HepG2 (cell line): ENCODE results near the gene LYPLA2. TPM values are rescaled to one million over a fixed set of nuclear protein-coding genes. Genes with fewer than 3 reads are reported as not detected.

Experiments used
- ATAC-seq: fragments of 200-7000 bp; cut with Tn5 transposase; 3 replicates; pipeline ENCODE4 v1.9.1; 2020; ENCODE audit warnings: mild to moderate bottlenecking, moderate library complexity
- BruUV-seq: library from RNA; stranded (reverse); fragments of 400-500 nt; replicated peaks from 2 replicates; lab custom pipeline; 2021; lab: Mats Ljungman, UMichigan
- CTCF ChIA-PET: fragments of 300-600 bp; formaldehyde crosslinking; extraction: SDS; loops from one replicate; lab custom pipeline; 2021; ENCODE audit warnings: low total read pairs, inconsistent platforms, low intra/inter-chr PET ratio; lab: Yijun Ruan, JAX
- POLR2A ChIA-PET: fragments of 350-600 bp; sonication (Branson Sonifier 250); formaldehyde crosslinking; loops from one replicate; lab custom pipeline; 2020; ENCODE audit warnings: antibody characterized with exemption, inconsistent platforms; lab: Yijun Ruan, JAX
- DNase-seq: peaks from one replicate; pipeline ENCODE4 v3.0.0-alpha.2; 2015; ENCODE audit warnings: low spot score
- FAIRE-seq: peaks from 3 replicates; lab custom pipeline; 2011; peaks lifted over from hg19 to GRCh38; lab: Jason Lieb, UNC
- H2AFZ ChIP-seq: one replicate; pipeline ENCODE4 v1.6.1; 2011; ENCODE audit warnings: low read length, inconsistent platforms
- H3K27ac ChIP-seq: fragments of 300-600 bp; 3 replicates; pipeline ENCODE4 v1.8.0; 2011; ENCODE audit warnings: mixed run types, mild to moderate bottlenecking, mixed read lengths, low read length, inconsistent platforms; ENCODE audit not compliant: insufficient read depth; ENCODE audit errors: extremely low read length
- H3K27me3 ChIP-seq, 2 experiments: fragments of 200-600 bp in 1 of 2; 2 replicates in 1 of 2; 3 replicates in 1 of 2; pipeline versions ENCODE4 v1.6.0 to v1.8.0; 2011; ENCODE audit warnings: low read length in 2 of 2, mild to moderate bottlenecking in 2 of 2, moderate library complexity in 2 of 2, inconsistent platforms in 1 of 2; ENCODE audit not compliant: insufficient read depth in 2 of 2, control insufficient read depth in 1 of 2
- H3K36me3 ChIP-seq, 2 experiments: fragments of 200-600 bp in 1 of 2; replicated peaks in 1 of 2; 2 replicates in 1 of 2; 3 replicates in 1 of 2; pipeline versions ENCODE4 v1.5.1 to v1.8.0; 2011; ENCODE audit warnings: low read length in 2 of 2, inconsistent platforms in 1 of 2; ENCODE audit not compliant: insufficient read depth in 2 of 2, control insufficient read depth in 1 of 2
- H3K4me1 ChIP-seq: 2 replicates; pipeline ENCODE4 v1.5.1; 2012; ENCODE audit warnings: low read length, inconsistent platforms; ENCODE audit not compliant: insufficient read depth
- H3K4me2 ChIP-seq: 2 replicates; pipeline ENCODE4 v1.6.0; 2011; ENCODE audit warnings: low read depth, low read length, inconsistent platforms
- H3K4me3 ChIP-seq, 3 experiments: fragments of 200-600 bp in 1 of 3; sonication (generic), shearing (Covaris generic) in 1 of 3; replicated peaks in 1 of 3; 2 replicates each; pipeline ENCODE4 v1.5.1; 2011 to 2016; ENCODE audit warnings: low read length in 3 of 3, inconsistent platforms in 2 of 3, low read depth in 2 of 3, mild to moderate bottlenecking in 2 of 3, control low read depth in 1 of 3, mixed read lengths in 1 of 3; ENCODE audit not compliant: insufficient read depth in 1 of 3
- H3K79me2 ChIP-seq: one replicate; pipeline ENCODE4 v1.6.1; 2011; ENCODE audit warnings: low read length, inconsistent platforms; ENCODE audit not compliant: insufficient read depth
- H3K9ac ChIP-seq: 2 replicates; pipeline ENCODE4 v1.6.0; 2011; ENCODE audit warnings: mild to moderate bottlenecking, low read depth, low read length, inconsistent platforms; ENCODE audit not compliant: insufficient read depth
- H3K9me3 ChIP-seq: 2 replicates; pipeline ENCODE4 v1.5.1; 2012; ENCODE audit warnings: mild to moderate bottlenecking, low read length
- H4K20me1 ChIP-seq: 2 replicates; pipeline ENCODE4 v1.6.0; 2011; ENCODE audit warnings: inconsistent platforms, mild to moderate bottlenecking, low read length, moderate library complexity; ENCODE audit not compliant: insufficient read depth
- AGO2 ChIP-seq: fragments of 200-400 bp; formaldehyde crosslinking; optimal IDR thresholded peaks from 2 replicates; pipeline ENCODE3; 2017; ENCODE audit warnings: mild to moderate bottlenecking, low read depth, low read length, moderate library complexity
- ERF ChIP-seq: IDR thresholded peaks from 2 replicates; pipeline ENCODE4 v1.6.1; 2018; ENCODE audit warnings: missing biosample characterization, missing genetic modification reagents
- HOXD1 ChIP-seq: sonication (generic); formaldehyde crosslinking; IDR thresholded peaks from 2 replicates; pipeline ENCODE4 v1.5.0; 2020; ENCODE audit warnings: missing genetic modification reagents
- PAF1 ChIP-seq: IDR thresholded peaks from 2 replicates; pipeline ENCODE4 v1.6.1; 2016; ENCODE audit warnings: missing genetic modification reagents, missing compliant biosample characterization
- RCOR2 ChIP-seq: IDR thresholded peaks from 2 replicates; pipeline ENCODE4 v1.6.1; 2016; ENCODE audit warnings: missing biosample characterization, missing genetic modification reagents
- ZBTB38 ChIP-seq: sonication (generic); formaldehyde crosslinking; IDR thresholded peaks from 2 replicates; pipeline ENCODE4 v1.5.1; 2020; ENCODE audit warnings: mild to moderate bottlenecking, missing genetic modification reagents
- ZNF556 ChIP-seq: sonication (generic); formaldehyde crosslinking; IDR thresholded peaks from 2 replicates; pipeline ENCODE4 v1.4.0; 2020; ENCODE audit warnings: mild to moderate bottlenecking, missing genetic modification reagents, borderline replicate concordance
- WGBS: methylation state at CpG from one replicate; pipeline ENCODE4 v1.1.6; 2017; ENCODE audit warnings: low lambda C conversion rate; 5-methylcytosine and 5-hydroxymethylcytosine counted together
- in situ Hi-C: cut with HindIII; loops from 2 replicates; pipeline ENCODE4 v1.10.0; 2017; ENCODE audit warnings: low pct_unique_long_range_greater_than_20kb; ENCODE audit not compliant: extremely low pct_ligation_motif_present
- intact Hi-C: fragments of 100-400 bp; cut with micrococcal nuclease; formaldehyde crosslinking; loops from one replicate; pipeline ENCODE4 v1.10.0; 2022; ENCODE audit not compliant: unreplicated experiment
- polyA plus RNA-seq, 8 experiments: library from polyadenylated mRNA; depleted of rRNA in 3 of 8; stranded (reverse) in 7 of 8; unstranded in 1 of 8; fragments of >200 nt; fragmentation: Illumina TruSeq in 4 of 8; extraction: Trizol in 4 of 8; gene quantifications; 2 replicates each; pipeline versions ENCODE4 v1.2.1 to v1.2.3, GENCODE V29; 2011 to 2016; ENCODE audit warnings: low read depth in 4 of 8, missing spikeins in 1 of 8, mixed read lengths in 1 of 8; ENCODE audit not compliant: insufficient read depth in 1 of 8
- total RNA-seq, 5 experiments: library from RNA; depleted of rRNA; stranded (reverse); fragments of >200 nt; fragmentation: Illumina TruSeq; extraction: Trizol; gene quantifications; 2 replicates each; pipeline ENCODE4 v1.2.3, GENCODE V29; 2016; ENCODE audit warnings: low read depth in 1 of 5
- TF ChIP-seq, protein P1 (sequence below): sonication (generic); formaldehyde crosslinking; IDR thresholded peaks from 2 replicates; pipeline ENCODE4 v1.9.0; 2022; ENCODE audit warnings: low read depth, missing genetic modification reagents
- TF ChIP-seq, protein P2 (sequence below): IDR thresholded peaks from 2 replicates; pipeline ENCODE4 v1.6.1; 2018; ENCODE audit warnings: missing genetic modification reagents, mild to moderate bottlenecking, missing compliant biosample characterization
- TF ChIP-seq, protein P3 (sequence below): IDR thresholded peaks from 2 replicates; pipeline ENCODE4 v1.6.1; 2016; ENCODE audit warnings: low read depth, borderline replicate concordance
- TF ChIP-seq, protein P4 (sequence below): sonication (generic); formaldehyde crosslinking; IDR thresholded peaks from 2 replicates; pipeline ENCODE4 v1.4.0; 2020; ENCODE audit warnings: missing genetic modification reagents
- TF ChIP-seq, protein P5 (sequence below): sonication (generic); formaldehyde crosslinking; IDR thresholded peaks from 2 replicates; pipeline ENCODE4 v1.4.0; 2020; ENCODE audit warnings: mild to moderate bottlenecking, missing genetic modification reagents
- TF ChIP-seq, protein P6 (sequence below): sonication (generic); formaldehyde crosslinking; IDR thresholded peaks from 2 replicates; pipeline ENCODE4 v1.8.0; 2022; ENCODE audit warnings: missing genetic modification reagents, mild to moderate bottlenecking, inconsistent platforms, borderline replicate concordance

LYPLA2 gene
- total and polyA plus RNA-seq, 2 of the 13 experiments (the other 11 are each of a cell fraction or from before 2014, with no cell fraction given), result 72.1 to 73.2 TPM

DNA sequence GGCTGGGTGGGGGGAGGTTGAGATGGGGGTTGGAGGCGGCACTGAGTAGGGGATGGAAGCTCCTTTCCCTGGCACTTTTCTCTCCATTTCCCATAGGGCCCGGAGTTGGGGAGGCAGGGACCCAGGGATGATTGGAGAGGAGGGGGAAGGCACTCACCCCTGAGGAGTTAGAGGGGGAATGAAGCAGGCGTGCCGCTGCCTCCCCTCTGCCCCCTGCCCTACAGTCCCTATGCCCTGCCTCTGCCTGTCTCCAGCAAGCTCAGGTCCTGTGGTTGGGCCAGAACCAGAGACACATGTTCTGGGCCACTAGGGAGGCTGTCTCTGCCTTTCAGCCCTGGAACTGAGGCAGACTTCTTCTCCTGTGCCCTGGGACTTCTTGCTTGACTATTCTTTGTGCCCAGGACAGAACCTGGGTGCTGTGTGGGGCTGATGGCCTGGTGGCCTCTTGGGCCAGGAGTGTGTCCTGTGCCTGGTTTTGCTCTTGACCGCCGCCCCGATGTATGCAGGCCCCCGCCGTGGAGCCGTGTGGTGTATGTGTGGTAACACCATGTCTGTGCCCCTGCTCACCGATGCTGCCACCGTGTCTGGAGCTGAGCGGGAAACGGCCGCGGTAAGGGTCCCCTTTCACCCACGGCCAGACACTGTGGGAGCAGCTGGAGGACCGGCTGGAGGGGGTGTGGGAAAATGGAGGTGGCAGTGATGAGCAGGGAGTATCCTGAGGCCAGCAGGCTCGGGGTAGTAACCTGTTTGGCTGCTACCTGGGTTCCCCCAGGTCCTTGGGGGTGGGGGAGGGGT is 1.4 kb downstream of the LYPLA2 start:
- POLR2A ChIA-PET, result interaction anchor here (0.9 to 4.5 kb wide), 5 partner anchors 8 to 100 kb away, joined by 3 to 101 read pairs (median 11); partner anchors contain the start of genes GALE, PITHD1 and RPL11
- H3K9me3 ChIP-seq, result no peaks in the 10 kb centered on the region
- H3K79me2 ChIP-seq, result peaks cover 22% of the 10 kb centered on the region
- peak overlapping the region; percentile 88 for H3K9ac ChIP-seq
- no peak for ATAC-seq
- no peak for TF ChIP-seq RCOR2
- no peak for TF ChIP-seq PAF1 (CRISPR knock-in tag)
- TF ChIP-seq, protein P1, sequence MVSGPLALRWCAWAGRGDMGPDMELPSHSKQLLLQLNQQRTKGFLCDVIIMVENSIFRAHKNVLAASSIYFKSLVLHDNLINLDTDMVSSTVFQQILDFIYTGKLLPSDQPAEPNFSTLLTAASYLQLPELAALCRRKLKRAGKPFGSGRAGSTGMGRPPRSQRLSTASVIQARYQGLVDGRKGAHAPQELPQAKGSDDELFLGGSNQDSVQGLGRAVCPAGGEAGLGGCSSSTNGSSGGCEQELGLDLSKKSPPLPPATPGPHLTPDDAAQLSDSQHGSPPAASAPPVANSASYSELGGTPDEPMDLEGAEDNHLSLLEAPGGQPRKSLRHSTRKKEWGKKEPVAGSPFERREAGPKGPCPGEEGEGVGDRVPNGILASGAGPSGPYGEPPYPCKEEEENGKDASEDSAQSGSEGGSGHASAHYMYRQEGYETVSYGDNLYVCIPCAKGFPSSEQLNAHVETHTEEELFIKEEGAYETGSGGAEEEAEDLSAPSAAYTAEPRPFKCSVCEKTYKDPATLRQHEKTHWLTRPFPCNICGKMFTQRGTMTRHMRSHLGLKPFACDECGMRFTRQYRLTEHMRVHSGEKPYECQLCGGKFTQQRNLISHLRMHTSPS (CRISPR knock-in tag), result no peak
- TF ChIP-seq, protein P2, sequence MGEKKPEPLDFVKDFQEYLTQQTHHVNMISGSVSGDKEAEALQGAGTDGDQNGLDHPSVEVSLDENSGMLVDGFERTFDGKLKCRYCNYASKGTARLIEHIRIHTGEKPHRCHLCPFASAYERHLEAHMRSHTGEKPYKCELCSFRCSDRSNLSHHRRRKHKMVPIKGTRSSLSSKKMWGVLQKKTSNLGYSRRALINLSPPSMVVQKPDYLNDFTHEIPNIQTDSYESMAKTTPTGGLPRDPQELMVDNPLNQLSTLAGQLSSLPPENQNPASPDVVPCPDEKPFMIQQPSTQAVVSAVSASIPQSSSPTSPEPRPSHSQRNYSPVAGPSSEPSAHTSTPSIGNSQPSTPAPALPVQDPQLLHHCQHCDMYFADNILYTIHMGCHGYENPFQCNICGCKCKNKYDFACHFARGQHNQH, result no peak
- TF ChIP-seq, protein P3, sequence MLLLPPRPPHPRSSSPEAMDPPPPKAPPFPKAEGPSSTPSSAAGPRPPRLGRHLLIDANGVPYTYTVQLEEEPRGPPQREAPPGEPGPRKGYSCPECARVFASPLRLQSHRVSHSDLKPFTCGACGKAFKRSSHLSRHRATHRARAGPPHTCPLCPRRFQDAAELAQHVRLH (CRISPR knock-in tag), result no peak
- TF ChIP-seq, protein P4, sequence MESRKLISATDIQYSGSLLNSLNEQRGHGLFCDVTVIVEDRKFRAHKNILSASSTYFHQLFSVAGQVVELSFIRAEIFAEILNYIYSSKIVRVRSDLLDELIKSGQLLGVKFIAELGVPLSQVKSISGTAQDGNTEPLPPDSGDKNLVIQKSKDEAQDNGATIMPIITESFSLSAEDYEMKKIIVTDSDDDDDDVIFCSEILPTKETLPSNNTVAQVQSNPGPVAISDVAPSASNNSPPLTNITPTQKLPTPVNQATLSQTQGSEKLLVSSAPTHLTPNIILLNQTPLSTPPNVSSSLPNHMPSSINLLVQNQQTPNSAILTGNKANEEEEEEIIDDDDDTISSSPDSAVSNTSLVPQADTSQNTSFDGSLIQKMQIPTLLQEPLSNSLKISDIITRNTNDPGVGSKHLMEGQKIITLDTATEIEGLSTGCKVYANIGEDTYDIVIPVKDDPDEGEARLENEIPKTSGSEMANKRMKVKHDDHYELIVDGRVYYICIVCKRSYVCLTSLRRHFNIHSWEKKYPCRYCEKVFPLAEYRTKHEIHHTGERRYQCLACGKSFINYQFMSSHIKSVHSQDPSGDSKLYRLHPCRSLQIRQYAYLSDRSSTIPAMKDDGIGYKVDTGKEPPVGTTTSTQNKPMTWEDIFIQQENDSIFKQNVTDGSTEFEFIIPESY (CRISPR knock-in tag), result peak; percentile 48; the same call in 1 of the 2 replicates
- TF ChIP-seq, protein P5, sequence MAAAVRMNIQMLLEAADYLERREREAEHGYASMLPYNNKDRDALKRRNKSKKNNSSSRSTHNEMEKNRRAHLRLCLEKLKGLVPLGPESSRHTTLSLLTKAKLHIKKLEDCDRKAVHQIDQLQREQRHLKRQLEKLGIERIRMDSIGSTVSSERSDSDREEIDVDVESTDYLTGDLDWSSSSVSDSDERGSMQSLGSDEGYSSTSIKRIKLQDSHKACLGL (CRISPR knock-in tag), result no peak
- peak; percentile 44 for TF ChIP-seq AGO2
- TF ChIP-seq ERF, result no peak
- TF ChIP-seq, protein P6, sequence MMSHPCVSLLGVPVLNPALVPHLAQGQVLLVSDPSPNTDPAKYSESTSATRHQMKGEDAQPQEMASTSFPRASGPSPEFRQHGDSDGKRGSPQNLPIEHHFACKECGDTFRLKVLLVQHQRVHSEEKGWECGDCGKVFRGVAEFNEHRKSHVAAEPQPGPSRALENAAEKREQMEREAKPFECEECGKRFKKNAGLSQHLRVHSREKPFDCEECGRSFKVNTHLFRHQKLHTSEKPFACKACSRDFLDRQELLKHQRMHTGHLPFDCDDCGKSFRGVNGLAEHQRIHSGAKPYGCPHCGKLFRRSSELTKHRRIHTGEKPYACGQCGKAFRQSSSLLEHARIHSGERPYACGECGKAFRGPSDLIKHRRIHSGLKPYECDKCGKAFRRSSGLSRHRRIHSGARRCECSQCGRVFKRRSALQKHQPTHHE (CRISPR knock-in tag), result no peak
- TF ChIP-seq ZNF556, result no peak
- TF ChIP-seq HOXD1, result no peak
- 0 out of 2 replicates have a peak, but pooled peaks have one; percentile 25 for TF ChIP-seq ZBTB38 (CRISPR knock-in tag)
- TF ChIP-seq, all 625 proteins: peak for 3
- CTCF ChIA-PET, result no interaction called here
- peaks cover 34% of the 10 kb centered on the region for H3K4me1 ChIP-seq
- no peak for FAIRE-seq
- BruUV-seq, result no TSS peak
- H3K4me2 ChIP-seq, result peak overlapping the region; percentile 99
- H3K27me3 ChIP-seq, result no peaks in the 10 kb centered on the region; a peak in 1 of 5 replicates
- WGBS, result 84% methylated on average over 11 of the region's 19 CpGs
- intact Hi-C loops, result no loop called here
- H4K20me1 ChIP-seq, result peaks cover 4% of the 10 kb centered on the region; the same call in 1 of the 2 replicates
- H3K4me3 ChIP-seq, result peak overlapping the region; percentile 88 to 98 (median 97)
- in situ Hi-C loops, result no loop called here
- no peak overlapping the region for H2AFZ ChIP-seq
- peak overlapping the region; percentile 32 for H3K27ac ChIP-seq
- H3K36me3 ChIP-seq, result peaks cover 15 to 43% of the 10 kb centered on the region in 2 experiments; a peak in 4 of 5 replicates
- DNase-seq, result no peak
